Heart right ventricle (tissue), 16 donors: ENCODE measurements around the gene NRROS. TPM values are rescaled to one million over a fixed set of nuclear protein-coding genes. Genes with fewer than 3 reads are reported as not detected.

Experiments used
- ATAC-seq, 8 donors: fragments of 200-7000 bp; cut with Tn5 transposase; one replicate each; pipeline ENCODE4 v1.9.1; 2020; ENCODE audit warnings: mild to moderate bottlenecking in 8 of 8, moderate library complexity in 8 of 8, moderate number of reproducible peaks in 1 of 8
- DNase-seq, 2 donors: peaks; one replicate each; pipeline ENCODE4 v3.0.0-alpha.2; 2020
- H3K27ac ChIP-seq, 10 donors: fragments of 200-600 bp; sonication (generic) in 2 of 10; one replicate each; pipeline versions ENCODE4 v1.5.0 to v1.8.0; 2020 to 2022; ENCODE audit warnings: mild to moderate bottlenecking in 3 of 10
- H3K27me3 ChIP-seq, 7 donors: fragments of 200-600 bp; one replicate each; pipeline ENCODE4 v1.8.0; 2021 to 2022; ENCODE audit warnings: mild to moderate bottlenecking in 2 of 7
- H3K36me3 ChIP-seq, 9 donors: fragments of 200-600 bp; sonication (generic) in 1 of 9; one replicate each; pipeline versions ENCODE4 v1.5.0 to v1.8.0; 2020 to 2022; ENCODE audit warnings: mild to moderate bottlenecking in 2 of 9
- H3K4me1 ChIP-seq, 9 donors: fragments of 200-600 bp; sonication (generic) in 1 of 9; one replicate each; pipeline versions ENCODE4 v1.5.0 to v1.8.0; 2020 to 2022; ENCODE audit warnings: mild to moderate bottlenecking in 4 of 9
- H3K4me3 ChIP-seq, 10 donors: fragments of 200-600 bp; sonication (generic) in 2 of 10; one replicate each; pipeline versions ENCODE4 v1.5.0 to v1.8.0; 2020 to 2022; ENCODE audit warnings: mild to moderate bottlenecking in 7 of 10, moderate library complexity in 2 of 10
- H3K9me3 ChIP-seq, 11 donors: fragments of 200-600 bp in 10 of 11; sonication (generic) in 2 of 11; one replicate each; pipeline versions ENCODE4 v1.5.0 to v1.8.0; 2013 to 2022; ENCODE audit warnings: mild to moderate bottlenecking in 2 of 11, control low read depth in 1 of 11, moderate library complexity in 1 of 11
- CTCF ChIP-seq, 9 donors: fragments of 200-600 bp; sonication (generic) in 2 of 9; IDR thresholded peaks; one replicate each; pipeline versions ENCODE4 v1.5.0 to v1.8.0; 2021 to 2022; ENCODE audit warnings: antibody characterized with exemption in 9 of 9, mild to moderate bottlenecking in 5 of 9, moderate library complexity in 1 of 9
- WGBS, 2 donors: extraction: QIAGEN DNeasy Blood & Tissue Kit; methylation state at CpG; one replicate each; pipeline ENCODE4 v1.1.7; 2013; ENCODE audit warnings: inconsistent platforms in 1 of 2; 5-methylcytosine and 5-hydroxymethylcytosine counted together
- intact Hi-C, 10 donors: fragments of 100-400 bp; cut with DNase I; formaldehyde crosslinking; loops; one replicate each; pipeline versions ENCODE4 v1.11.1 to v1.14.2; 2022
- polyA plus RNA-seq, 2 donors: library from polyadenylated mRNA; stranded (reverse); fragments of 200-250 nt; gene quantifications; one replicate each; pipeline ENCODE4 v1.2.3, GENCODE V29; 2013
- total RNA-seq, 10 donors: library from RNA; stranded (reverse); fragmentation: NEBNext Ultra II Directional in 3 of 10; extraction: Animal tissue kit (Norgen Biotek cat#: 25700) in 3 of 10; gene quantifications; one replicate each; pipeline versions ENCODE4 v1.2.1 to v1.2.4, GENCODE V29; 2021 to 2023
- donor health status: Arrhythmogenic right ventricular cardiomyopathy.
- donor health status: ischemic (EF 13 %, LVEDD 7.1; RV severe dilation, severe dysfunction).
- donor health status: healthy with polysubstance abuse.
- donor health status: DM: no; HTN: yes; CAD: no.
- donor health status: DM: no; HTN: no; CAD: no.
- donor health status: ischemic (EF 25% LVEDD 6.9; RV normal size, moderate dysfunction).
- donor health status: ischemic (EF 25% LVEDD 5.7; RV mildly dilated, moderate dysfunction).
- donor health status: healthy.
- donor health status: DM: yes; HTN: yes; CAD: no.
- donor health status: Ischemic cardiomyopathy.
- donor health status: ischemic (EF 35%, LVEDD 5.7; RV mildly dilated, moderate dysfunction).
- donor health status: nonischemic (EF 11% LVEDD 7.7; RV severe dilation, severe dysfunction).
- donor health status: DM: yes; HTN: yes; CAD: no.
- donor health status: PGD.
- donor health status: ischemic (EF 29% LVEDD 5.4; RV normal size, mild dysfunction).
- donor health status: nonischemic (EF 23%, LVEDD 6.1; RV moderate dilation, normal function).

Gene NRROS
- total and polyA plus RNA-seq, 12 donors, result 1.1 to 11.7 (median 2.7) TPM

GRCh38 chr3:196624907-196625306, 14.6 kb upstream of the NRROS start:
- intact Hi-C loops, result no loop called here

GRCh38 chr3:196625331-196625730, 14.2 kb upstream of the NRROS start:
- H3K36me3 ChIP-seq, result no peaks in the 10 kb centered on the region
- DNase-seq (no peak), ATAC-seq (no peak)
- intact Hi-C loops, result no loop called here
- H3K4me3 ChIP-seq, result no peak overlapping the region
- no peaks in the 10 kb centered on the region for H3K9me3 ChIP-seq
- H3K27ac ChIP-seq, result peak overlapping the region in 1 of 10 donors; percentile 82
- H3K27me3 ChIP-seq, result no peaks in the 10 kb centered on the region
- 83 to 89% methylated on average over 6 of the region's 6 CpGs for WGBS, 2 donors
- peaks cover 0 to 68% (median 0%) of the 10 kb centered on the region in 9 donors for H3K4me1 ChIP-seq
- no peak for TF ChIP-seq CTCF (IDR thresholded peaks at IDR 0.05)

More at GRCh38 chr3:196624907-196625306, 14.6 kb upstream of the NRROS start:
- no peak for TF ChIP-seq CTCF (IDR thresholded peaks at IDR 0.05)
- peak overlapping the region in 1 of 10 donors; percentile 26 for H3K4me3 ChIP-seq
- 89 to 91% methylated on average over 16 of the region's 16 CpGs for WGBS, 2 donors
- DNase-seq (peak; percentile 27 to 36), ATAC-seq (peak in 7 of 8 donors; percentile 64 to 82 (median 69))
- H3K36me3 ChIP-seq, result no peaks in the 10 kb centered on the region
- H3K27me3 ChIP-seq, result no peaks in the 10 kb centered on the region
- no peaks in the 10 kb centered on the region for H3K9me3 ChIP-seq
- H3K4me1 ChIP-seq, result peaks cover 0 to 70% (median 2%) of the 10 kb centered on the region in 9 donors
- peak overlapping the region in 3 of 10 donors; percentile 33 to 82 (median 51) for H3K27ac ChIP-seq

- TF ChIP-seq CTCF (IDR thresholded peaks at IDR 0.05), result no peak
- H3K36me3 ChIP-seq, result no peaks in the 10 kb centered on the region
- no peaks in the 10 kb centered on the region for H3K9me3 ChIP-seq
- WGBS, 2 donors, result 88 to 95% methylated on average over 8 of the region's 8 CpGs
- H3K4me3 ChIP-seq, result no peak overlapping the region
- no peak for DNase-seq
- H3K27me3 ChIP-seq, result no peaks in the 10 kb centered on the region
- intact Hi-C loops, result no loop called here
- no peak overlapping the region for H3K27ac ChIP-seq
- peaks cover 0 to 63% (median 9%) of the 10 kb centered on the region in 9 donors for H3K4me1 ChIP-seq
- no peak for ATAC-seq
Measured at GRCh38 chr3:196627918-196628231, 11.6 kb upstream of the NRROS start.

- Histone ChIP-seq H3K9me3 (no peaks in the 10 kb centered on the region), H3K4me3 (no peak overlapping the region), H3K36me3 (no peaks in the 10 kb centered on the region), H3K4me1 (peaks cover 0 to 62% (median 17%) of the 10 kb centered on the region in 9 donors), H3K27ac (no peak overlapping the region), H3K27me3 (no peaks in the 10 kb centered on the region)
- ATAC-seq (no peak), DNase-seq (no peak)
- 93 to 94% methylated on average over 2 of the region's 2 CpGs for WGBS, 2 donors
- intact Hi-C loops, result no loop called here
- TF ChIP-seq CTCF (IDR thresholded peaks at IDR 0.05), result no peak
Measured at GRCh38 chr3:196629228-196629627, 10.3 kb upstream of the NRROS start.
